ENCODE results near the gene ZFC3H1.
A peak's percentile ranks its signal among the peaks of the same experiment; 100 is the strongest.

The ZFC3H1 gene

DNA sequence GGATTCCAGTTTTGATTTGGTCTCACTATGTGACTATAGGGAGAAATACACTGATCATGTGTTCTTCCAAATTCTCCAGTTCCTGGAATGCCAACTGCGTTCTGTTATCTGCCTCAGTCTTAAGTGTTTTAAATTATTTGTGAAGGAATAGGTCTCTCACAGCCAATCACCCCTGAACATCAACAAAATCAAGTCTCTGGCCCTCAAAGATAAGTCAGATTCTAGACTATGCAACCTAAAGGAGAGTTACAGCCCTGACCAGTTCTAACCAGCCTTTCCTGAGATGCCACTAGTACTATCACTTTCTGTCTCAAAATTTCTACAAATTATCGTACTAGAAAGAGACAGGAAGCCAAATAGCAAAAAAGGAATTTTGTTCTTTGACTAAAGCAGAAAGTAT is 22.3 kb downstream of the ZFC3H1 start:
- DNase-seq (ENCODE audit: low read depth in 2 of 2): no peak
- no peak for TF ChIP-seq CTCF (IDR thresholded peaks at IDR 0.05; ENCODE audit: low read depth, low read length)
- no peak overlapping the region for H3K4me3 ChIP-seq (replicated peaks in 1 of 2; ENCODE audit: low read depth in 2 of 2, low read length in 2 of 2)

DNA sequence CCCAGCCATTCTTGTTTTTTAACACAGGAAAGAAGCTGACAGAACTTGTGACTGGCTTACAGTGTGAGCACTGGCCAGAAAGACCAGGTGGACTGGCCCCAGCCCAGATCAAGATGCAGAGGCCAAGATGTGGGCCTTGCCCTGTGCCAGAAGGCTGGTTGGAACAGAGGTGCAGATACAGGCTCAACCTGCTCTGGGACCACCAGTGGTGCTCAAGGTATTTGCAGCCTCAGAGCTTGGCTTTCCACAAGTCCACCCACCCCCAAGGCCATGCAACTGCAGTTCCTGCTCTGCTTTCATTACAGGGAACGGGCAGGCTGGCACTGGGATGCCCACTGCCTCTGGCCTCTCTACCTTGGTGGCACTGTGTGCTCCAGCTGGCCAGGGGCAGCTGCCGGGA is 23.3 kb downstream of the ZFC3H1 start:
- no peak overlapping the region for H3K4me3 ChIP-seq (replicated peaks in 1 of 2; ENCODE audit: low read depth in 2 of 2, low read length in 2 of 2)
- no peak for TF ChIP-seq CTCF (IDR thresholded peaks at IDR 0.05; ENCODE audit: low read depth, low read length)
- DNase-seq (ENCODE audit: low read depth in 2 of 2): no peak

DNA sequence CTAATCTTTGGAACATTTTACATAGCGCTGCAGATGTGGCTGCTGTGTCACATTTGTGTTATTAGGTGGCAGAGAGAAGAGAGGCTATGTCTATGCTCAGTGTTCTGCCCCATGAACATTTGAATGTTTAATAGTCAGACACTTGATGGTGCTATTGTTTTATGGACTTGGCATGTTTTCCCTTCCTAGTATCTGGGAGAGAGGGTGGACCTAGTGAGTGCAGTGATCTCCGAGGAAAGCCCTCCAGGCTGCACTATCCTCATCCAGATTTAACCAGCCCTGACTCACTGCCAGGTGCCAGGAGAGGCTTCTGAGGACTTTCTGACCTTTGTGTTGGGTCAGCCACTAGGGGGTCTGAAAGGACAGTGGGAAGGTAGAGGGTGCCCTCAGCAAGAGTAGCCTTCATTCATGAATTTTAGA is 24.3 kb downstream of the ZFC3H1 start:
- DNase-seq (ENCODE audit: low read depth in 2 of 2): peak in 1 of 2 donors; percentile 8
- peak; percentile 9 for TF ChIP-seq CTCF (IDR thresholded peaks at IDR 0.05; ENCODE audit: low read depth, low read length)

DNA sequence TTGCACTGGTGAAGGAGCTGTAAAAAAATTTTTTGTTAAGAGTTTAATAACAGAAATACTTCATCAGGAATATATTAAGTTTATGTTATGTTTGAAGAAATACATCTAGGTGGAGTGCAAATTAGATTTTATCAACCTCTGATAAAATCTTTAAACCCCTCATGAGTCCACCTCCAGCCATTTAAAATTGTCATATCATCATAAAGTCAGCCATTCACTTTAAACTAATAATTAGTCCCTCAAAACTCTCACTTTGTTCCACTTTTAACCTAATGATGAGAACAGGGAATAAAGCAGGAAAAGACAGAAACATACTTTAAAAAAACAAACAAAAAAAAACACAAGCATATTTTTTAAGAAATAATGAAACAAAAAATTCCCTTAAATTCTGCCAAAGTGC is 25.1 kb downstream of the ZFC3H1 start:
- TF ChIP-seq CTCF (IDR thresholded peaks at IDR 0.05; ENCODE audit: low read depth, low read length): no peak
- DNase-seq (ENCODE audit: low read depth in 2 of 2): no peak
- H3K4me3 ChIP-seq (replicated peaks in 1 of 2; ENCODE audit: low read depth in 2 of 2, low read length in 2 of 2): no peak overlapping the region

More for the DNA sequence above, 24.3 kb downstream of the ZFC3H1 start:
- H3K4me3 ChIP-seq (replicated peaks in 1 of 2; ENCODE audit: low read depth in 2 of 2, low read length in 2 of 2): no peak overlapping the region

GRCh38 chr12:71636704-71637115 is 26.9 kb downstream of the ZFC3H1 start:
- H3K4me3 ChIP-seq (replicated peaks in 1 of 2; ENCODE audit: low read depth in 2 of 2, low read length in 2 of 2): no peak overlapping the region
- TF ChIP-seq CTCF (IDR thresholded peaks at IDR 0.05; ENCODE audit: low read depth, low read length): peak; percentile 81
- DNase-seq (ENCODE audit: low read depth in 2 of 2): peak; percentile 82 to 83

DNA sequence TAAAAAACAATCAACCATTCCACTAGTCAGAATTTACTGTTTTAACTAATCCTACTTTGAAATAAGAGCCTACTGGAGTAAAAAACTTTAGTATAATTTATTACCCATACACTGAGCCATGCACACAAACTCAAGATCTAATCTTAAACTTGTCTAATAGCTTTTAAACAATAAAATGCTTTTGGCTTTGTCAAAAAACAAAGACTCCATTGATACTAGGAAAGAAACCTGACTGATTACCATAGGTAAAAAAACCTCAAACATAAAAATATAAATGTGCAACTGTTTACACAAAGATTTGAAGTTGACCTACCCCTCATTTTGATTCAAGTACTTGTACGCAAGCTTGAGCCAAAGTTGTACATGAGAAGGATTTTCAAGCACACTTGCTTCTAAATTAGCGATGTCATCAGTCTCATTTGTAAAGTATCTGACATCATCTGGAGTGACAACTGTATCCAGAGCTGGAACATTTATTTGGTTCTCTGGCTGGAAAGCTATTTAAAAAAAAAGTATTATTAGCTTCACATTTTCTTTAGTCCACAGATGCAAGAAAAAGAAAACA is 36.1 kb downstream of the ZFC3H1 start:
- TF ChIP-seq CTCF (IDR thresholded peaks at IDR 0.05; ENCODE audit: low read depth, low read length): no peak
- no peak overlapping the region for H3K4me3 ChIP-seq (replicated peaks in 1 of 2; ENCODE audit: low read depth in 2 of 2, low read length in 2 of 2)
- DNase-seq (ENCODE audit: low read depth in 2 of 2): no peak

DNA sequence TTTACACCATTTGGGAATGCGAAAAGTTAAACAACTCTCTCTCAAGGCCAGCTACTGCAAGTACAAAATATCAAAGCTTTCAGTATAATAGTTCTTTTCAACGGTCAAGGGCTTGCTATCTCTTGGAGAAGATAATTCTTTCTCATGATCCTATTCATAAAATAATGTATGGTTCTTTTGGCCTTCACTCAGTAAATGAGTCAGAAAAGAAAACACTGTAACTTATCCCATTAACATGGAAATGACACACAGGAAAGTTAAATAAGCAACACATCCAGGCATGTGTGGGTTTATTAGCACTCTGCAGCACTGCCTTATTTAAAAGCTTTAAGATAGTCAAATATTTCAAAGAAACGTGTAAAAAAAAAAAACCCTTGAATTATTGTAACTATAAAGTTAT is 36.9 kb downstream of the ZFC3H1 start:
- H3K4me3 ChIP-seq (replicated peaks in 1 of 2; ENCODE audit: low read depth in 2 of 2, low read length in 2 of 2): no peak overlapping the region
- DNase-seq (ENCODE audit: low read depth in 2 of 2): peak; percentile 40 to 41
- TF ChIP-seq CTCF (IDR thresholded peaks at IDR 0.05; ENCODE audit: low read depth, low read length): no peak

All from cardiac fibroblast (primary cell).